Mucosa of rectum (tissue), 2 donors: Measurements from ENCODE around the gene UBE2D4.
"Not testable (repeated sequence)": the region's sequence is repeated elsewhere in the genome, so short reads cannot be mapped to it uniquely, and the experiment has no call there.

ENCODE experiments used
- H3K27ac ChIP-seq, 2 donors: one replicate each; pipeline ENCODE4 v1.7.0; 2013; ENCODE audit warnings: inconsistent platforms in 2 of 2, low read depth in 2 of 2, low read length in 2 of 2
- H3K27me3 ChIP-seq, 2 donors: one replicate each; pipeline ENCODE4 v1.7.0; 2013; ENCODE audit warnings: low read length in 2 of 2; ENCODE audit not compliant: control insufficient read depth in 2 of 2, insufficient read depth in 2 of 2
- H3K36me3 ChIP-seq, 2 donors: one replicate each; pipeline ENCODE4 v1.7.0; 2013; ENCODE audit warnings: low read length in 2 of 2; ENCODE audit not compliant: control insufficient read depth in 2 of 2, insufficient read depth in 2 of 2
- H3K4me1 ChIP-seq, 2 donors: one replicate each; pipeline ENCODE4 v1.7.0; 2013; ENCODE audit warnings: low read length in 2 of 2, mild to moderate bottlenecking in 1 of 2; ENCODE audit not compliant: control insufficient read depth in 2 of 2, insufficient read depth in 2 of 2
- H3K4me3 ChIP-seq, 2 donors: one replicate each; pipeline ENCODE4 v1.7.0; 2013; ENCODE audit warnings: low read length in 2 of 2
- H3K9ac ChIP-seq, 2 donors: one replicate each; pipeline ENCODE4 v1.7.0; 2013; ENCODE audit warnings: low read length in 2 of 2, low read depth in 1 of 2, mild to moderate bottlenecking in 1 of 2
- H3K9me3 ChIP-seq, 2 donors: one replicate each; pipeline ENCODE4 v1.7.0; 2013; ENCODE audit warnings: low read length in 2 of 2; ENCODE audit not compliant: control insufficient read depth in 2 of 2
- donor health status: healthy.
- donor health status: Normal muscosa, but diverticular disease.

The UBE2D4 gene

DNA sequence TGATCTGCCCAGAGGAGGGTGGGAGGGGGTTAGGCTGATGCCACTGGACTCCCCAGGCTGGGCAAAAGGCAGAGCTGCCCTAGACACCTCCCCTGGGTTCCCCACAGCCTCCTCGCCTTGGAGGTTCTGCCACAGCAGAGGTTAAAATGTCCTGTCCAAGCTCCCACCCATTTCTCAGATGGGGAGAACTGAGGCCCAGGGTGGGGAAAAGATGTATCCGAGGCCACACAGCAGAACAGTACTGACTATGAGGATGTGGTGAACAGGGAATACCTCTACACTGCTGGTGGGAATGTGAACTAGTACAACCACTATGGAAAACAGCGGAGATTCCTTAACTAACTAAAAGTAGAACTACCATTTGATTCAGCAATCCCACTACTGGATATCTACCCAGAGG lies 40.2 kb downstream of the UBE2D4 start:
- not testable (repeated sequence) for H3K4me3 ChIP-seq, H3K36me3 ChIP-seq, H3K4me1 ChIP-seq, H3K27me3 ChIP-seq, H3K27ac ChIP-seq, H3K9me3 ChIP-seq, H3K9ac ChIP-seq

DNA sequence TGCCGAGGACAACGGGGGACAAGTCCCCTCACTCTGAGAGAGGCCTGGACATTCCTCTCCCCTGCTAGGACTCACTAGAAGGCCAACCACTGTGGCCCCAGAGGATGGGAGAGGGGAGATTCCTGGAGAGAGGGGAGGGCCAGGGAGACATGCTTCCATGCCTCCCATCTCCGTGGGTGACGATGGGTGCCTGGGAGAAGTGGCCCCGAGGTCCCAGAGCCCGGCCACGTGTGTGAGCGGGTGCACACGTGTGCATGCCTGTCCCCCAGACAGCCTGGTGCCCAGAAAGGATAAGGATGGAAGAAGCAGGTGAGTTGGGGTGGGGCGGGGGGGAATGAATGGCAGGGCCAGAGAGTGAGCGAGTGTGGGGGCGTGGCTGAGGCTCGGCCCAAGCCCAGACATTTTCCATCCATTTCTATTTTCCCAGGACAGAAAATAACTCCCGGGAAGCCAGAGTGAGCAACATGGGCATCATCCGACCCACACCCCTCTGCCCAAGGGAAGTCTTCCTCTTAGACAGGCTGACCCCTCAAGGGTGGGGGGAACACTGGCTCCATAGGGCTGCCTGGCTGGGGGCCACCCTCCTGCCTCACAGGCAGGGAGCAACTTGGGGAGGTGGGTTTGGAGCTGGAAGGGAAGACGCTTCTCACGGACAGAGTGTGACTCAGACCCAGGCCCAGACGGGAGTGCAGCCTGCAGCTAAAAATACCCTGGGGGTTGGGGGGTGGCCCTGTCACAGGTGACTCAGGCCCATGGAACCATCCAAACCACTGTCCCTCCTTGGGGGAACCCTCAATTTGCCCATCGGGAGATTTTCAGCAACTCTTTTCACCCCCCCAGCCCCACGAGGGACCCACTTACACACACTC lies 42.2 kb downstream of the UBE2D4 start:
- H3K9me3 ChIP-seq, H3K27ac ChIP-seq, H3K9ac ChIP-seq, H3K4me3 ChIP-seq, H3K27me3 ChIP-seq, H3K4me1 ChIP-seq, H3K36me3 ChIP-seq: not testable (repeated sequence)

DNA sequence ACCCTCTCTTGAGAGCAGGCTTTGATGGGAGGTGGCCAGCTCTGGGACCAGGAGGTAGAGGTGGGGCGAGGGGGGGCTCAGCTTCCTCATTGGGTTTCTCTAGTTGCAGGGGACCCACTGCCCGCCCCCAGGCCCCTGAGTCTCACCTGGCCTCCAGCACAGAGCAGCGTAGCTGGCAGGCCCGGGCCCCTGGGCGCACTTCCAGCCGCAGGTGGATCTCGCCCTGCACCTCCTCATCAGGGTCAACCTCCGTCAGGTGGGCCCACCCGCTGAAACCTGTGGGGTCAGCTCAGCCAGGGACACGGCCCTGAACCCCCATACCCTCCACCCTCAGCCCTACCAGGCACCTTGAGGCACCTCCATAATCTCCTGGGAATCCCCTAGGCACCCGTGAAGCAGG lies 43.4 kb downstream of the UBE2D4 start:
- not testable (repeated sequence) for H3K27me3 ChIP-seq, H3K36me3 ChIP-seq, H3K4me1 ChIP-seq, H3K4me3 ChIP-seq, H3K27ac ChIP-seq, H3K9ac ChIP-seq, H3K9me3 ChIP-seq

DNA sequence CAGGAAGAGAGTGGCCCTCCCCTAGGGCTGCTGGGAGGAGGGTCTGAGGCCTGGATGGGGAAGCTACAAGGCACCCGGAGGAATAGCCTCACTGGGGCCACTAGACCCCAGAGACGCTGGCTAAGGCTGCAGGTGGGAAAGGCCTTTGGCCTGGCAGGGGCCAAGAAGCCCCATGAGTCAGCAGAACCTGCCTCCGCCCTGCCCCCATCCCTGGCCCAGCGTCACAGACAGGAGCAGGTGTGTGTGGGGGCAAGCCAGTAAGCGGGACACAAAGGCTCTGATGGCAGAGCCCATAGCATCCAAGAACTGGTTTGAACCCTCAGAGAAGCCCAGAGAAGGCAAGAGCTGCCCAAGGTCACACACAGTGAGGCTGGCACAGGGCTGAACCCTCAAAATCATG lies 44.5 kb downstream of the UBE2D4 start:
- not testable (repeated sequence) for H3K9me3 ChIP-seq, H3K27me3 ChIP-seq

DNA sequence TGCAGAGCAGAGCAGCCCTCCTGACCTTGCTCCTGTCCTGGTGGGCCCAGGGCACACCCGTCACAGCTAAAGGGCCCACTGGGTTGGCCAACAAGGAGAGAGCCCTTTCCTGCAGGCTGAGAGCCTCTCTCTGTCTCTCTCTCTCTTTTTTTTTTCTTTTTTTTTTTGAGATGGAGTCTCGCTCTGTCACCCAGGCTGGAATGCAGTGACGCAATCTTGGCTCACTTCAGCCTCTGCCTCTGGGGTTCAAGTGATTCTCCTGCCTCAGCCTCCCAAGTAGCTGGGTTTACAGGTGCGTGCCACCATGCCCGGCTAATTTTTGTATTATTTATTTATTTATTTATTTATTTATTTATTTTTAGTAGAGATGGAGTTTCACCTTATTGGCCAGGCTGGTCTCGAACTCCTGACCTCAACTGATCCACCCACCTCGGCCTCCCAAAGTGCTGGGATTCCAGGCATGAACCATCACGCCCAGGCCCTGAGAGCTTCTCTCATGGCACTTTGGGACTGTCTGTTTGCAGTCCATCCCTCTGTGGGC lies 47.9 kb downstream of the UBE2D4 start:
- H3K4me3 ChIP-seq, H3K9ac ChIP-seq, H3K27me3 ChIP-seq, H3K4me1 ChIP-seq, H3K9me3 ChIP-seq, H3K27ac ChIP-seq, H3K36me3 ChIP-seq: not testable (repeated sequence)

More for the DNA sequence above, 44.5 kb downstream of the UBE2D4 start:
- H3K4me1 ChIP-seq, H3K27ac ChIP-seq, H3K4me3 ChIP-seq, H3K36me3 ChIP-seq, H3K9ac ChIP-seq: not testable (repeated sequence)

DNA sequence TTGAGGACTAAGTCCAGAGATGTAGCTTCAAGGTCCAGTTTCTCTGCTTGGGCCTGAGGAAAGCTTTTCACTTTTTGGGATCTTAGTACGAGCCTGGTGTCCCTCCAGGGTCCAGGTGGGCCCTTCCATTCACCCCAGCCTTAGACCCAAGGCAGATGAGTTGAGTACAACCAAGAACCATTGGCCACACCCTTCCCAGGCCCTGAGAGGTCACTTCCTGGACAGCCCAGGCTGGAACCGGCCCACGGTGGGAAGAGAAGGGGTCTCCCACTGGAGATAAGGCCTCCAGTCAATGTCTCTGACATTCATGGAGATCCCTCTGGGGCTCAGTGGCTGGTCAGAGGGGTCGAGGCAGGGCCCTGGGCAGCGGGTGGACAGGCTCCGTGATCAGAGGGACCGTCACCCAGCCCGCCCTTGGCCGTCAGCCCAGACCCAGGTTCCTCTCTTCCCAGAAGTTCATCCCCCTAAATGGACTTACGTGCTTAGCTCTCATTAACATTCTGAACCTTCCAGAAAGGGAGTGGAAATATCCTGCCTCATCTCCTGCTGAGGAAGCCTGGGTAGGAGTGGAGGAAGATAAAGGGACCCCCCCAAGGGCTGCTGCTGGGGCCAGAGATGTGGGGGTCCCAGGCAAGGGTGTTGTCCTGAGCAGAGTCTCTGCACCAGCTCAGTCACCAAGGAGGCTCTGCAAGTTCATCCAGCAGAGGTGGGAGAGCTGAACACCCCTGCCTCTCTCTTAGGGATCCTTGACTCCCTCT lies 48.7 kb downstream of the UBE2D4 start:
- H3K4me3 ChIP-seq, H3K9me3 ChIP-seq, H3K27me3 ChIP-seq, H3K9ac ChIP-seq, H3K36me3 ChIP-seq, H3K4me1 ChIP-seq, H3K27ac ChIP-seq: not testable (repeated sequence)

DNA sequence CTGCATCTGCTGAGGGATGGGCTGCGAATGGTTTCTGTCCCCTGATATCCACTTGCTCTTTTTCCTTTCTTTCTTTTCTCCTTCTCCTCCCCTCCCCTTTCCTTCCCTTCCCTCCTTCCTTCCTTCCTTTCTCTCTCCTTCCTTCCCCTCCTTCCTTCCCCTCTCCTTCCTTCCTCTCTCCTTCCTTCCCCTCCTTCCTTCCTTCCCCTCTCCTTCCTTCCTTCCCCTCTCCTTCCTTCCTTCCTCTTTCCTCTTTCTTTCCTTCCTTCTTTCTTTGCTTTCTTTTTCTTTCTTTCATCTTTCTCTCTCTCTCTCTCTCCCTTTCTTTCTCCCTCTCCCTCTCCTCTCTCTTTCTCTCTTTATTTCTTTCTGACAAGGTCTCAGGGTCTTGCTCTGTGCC lies 51.3 kb downstream of the UBE2D4 start:
- Histone ChIP-seq H3K27ac (no peak overlapping the region), H3K4me3 (no peak overlapping the region), H3K9me3 (no peaks in the 10 kb centered on the region), H3K9ac (no peak overlapping the region), H3K36me3 (no peaks in the 10 kb centered on the region), H3K27me3 (no peaks in the 10 kb centered on the region), H3K4me1 (no peaks in the 10 kb centered on the region)

DNA sequence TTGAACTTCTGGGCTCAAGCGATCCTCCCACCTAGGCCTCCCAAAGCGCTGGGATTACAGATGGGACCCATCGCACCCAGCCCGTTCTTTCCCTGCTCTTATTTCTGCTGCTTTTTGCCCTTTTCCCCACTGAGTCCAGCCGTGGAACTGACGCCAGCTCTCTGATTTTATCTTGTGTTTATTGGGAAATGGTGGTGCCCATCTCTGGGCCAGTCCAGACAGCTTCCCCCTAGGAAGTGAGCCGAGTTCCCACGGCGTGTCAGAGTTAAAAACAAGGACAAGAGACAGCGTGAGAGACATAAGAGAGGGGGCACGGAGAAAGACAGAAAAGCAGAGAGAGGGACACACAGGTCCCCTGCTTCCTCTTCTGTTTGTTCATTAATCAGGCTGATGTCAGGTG lies 51.9 kb downstream of the UBE2D4 start:
- not testable (repeated sequence) for H3K4me1 ChIP-seq, H3K27ac ChIP-seq, H3K4me3 ChIP-seq, H3K9me3 ChIP-seq, H3K9ac ChIP-seq, H3K27me3 ChIP-seq, H3K36me3 ChIP-seq

DNA sequence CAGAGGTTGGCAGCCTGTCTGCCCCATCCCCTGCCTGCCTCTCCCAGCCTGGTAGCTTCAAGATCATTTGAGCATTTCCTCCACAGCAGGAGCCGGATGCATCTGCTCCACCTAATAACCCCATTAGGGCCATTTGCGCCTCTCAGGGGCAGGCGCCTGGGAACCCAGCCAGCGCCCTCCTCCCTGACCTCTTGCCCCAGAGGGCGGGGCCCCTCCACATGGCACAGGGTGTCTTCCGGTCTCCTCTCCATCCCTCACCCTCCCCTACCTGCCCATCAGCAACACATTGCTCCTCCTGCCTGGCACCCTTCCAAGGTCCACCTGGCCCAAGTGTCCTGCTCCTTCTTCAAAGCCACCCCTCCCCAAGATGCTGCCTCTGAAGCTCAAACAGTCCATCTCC lies 56.6 kb downstream of the UBE2D4 start:
- not testable (repeated sequence) for H3K36me3 ChIP-seq, H3K27ac ChIP-seq, H3K9ac ChIP-seq, H3K4me1 ChIP-seq, H3K27me3 ChIP-seq, H3K4me3 ChIP-seq, H3K9me3 ChIP-seq

DNA sequence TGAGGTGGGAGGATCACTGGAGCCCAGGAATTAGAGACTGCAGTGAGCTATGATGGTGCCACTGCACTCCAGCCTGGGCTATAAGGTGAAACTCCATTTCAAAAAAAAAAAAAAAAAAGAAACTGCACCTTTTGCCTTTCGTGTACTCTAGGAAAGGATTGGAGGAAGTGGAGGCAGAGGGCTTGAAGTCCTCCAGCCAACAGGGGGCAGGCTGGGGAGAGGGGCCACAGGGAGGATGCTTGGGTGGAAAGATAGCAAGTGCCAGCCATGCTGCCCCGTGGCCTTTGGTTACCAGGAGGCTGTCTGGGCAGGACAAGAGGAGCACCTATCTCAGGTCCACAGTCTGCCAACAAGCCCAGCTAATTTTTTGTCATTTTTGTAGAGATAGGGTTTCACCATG lies 57.5 kb downstream of the UBE2D4 start:
- not testable (repeated sequence) for H3K27me3 ChIP-seq, H3K4me1 ChIP-seq, H3K36me3 ChIP-seq, H3K4me3 ChIP-seq, H3K9me3 ChIP-seq, H3K27ac ChIP-seq, H3K9ac ChIP-seq
